HepG2 (cell line): ENCODE data around the gene PDGFB. TPM values are rescaled to one million over a fixed set of nuclear protein-coding genes. Genes with fewer than 3 reads are reported as not detected.
A peak's percentile ranks its signal among the peaks of the same experiment; 100 is the strongest.

ENCODE experiments used
- GATAD2A ChIP-seq: IDR thresholded peaks from 2 replicates; pipeline ENCODE4 v1.6.1; 2016
- GZF1 ChIP-seq: sonication (generic); formaldehyde crosslinking; IDR thresholded peaks from 2 replicates; pipeline ENCODE4 v1.5.1; 2020; ENCODE audit warnings: mild to moderate bottlenecking, missing genetic modification reagents
- HNRNPK ChIP-seq: fragments of 200-400 bp; formaldehyde crosslinking; IDR thresholded peaks from 2 replicates; pipeline ENCODE4 v1.6.1; 2018; ENCODE audit warnings: low read length, low read depth, moderate library complexity, mild to moderate bottlenecking; ENCODE audit not compliant: poor library complexity, severe bottlenecking
- HNRNPLL ChIP-seq: fragments of 200-400 bp; formaldehyde crosslinking; IDR thresholded peaks from 2 replicates; pipeline ENCODE4 v1.6.1; 2017; ENCODE audit warnings: mild to moderate bottlenecking, low read depth, low read length; ENCODE audit not compliant: poor library complexity, severe bottlenecking
- HOXA7 ChIP-seq: sonication (generic); formaldehyde crosslinking; IDR thresholded peaks from 2 replicates; pipeline ENCODE4 v1.8.1; 2022; ENCODE audit warnings: mild to moderate bottlenecking, missing genetic modification reagents, moderate library complexity
- MIXL1 ChIP-seq: IDR thresholded peaks from 2 replicates; pipeline ENCODE4 v1.6.1; 2016
- PAX8 ChIP-seq: sonication (generic); formaldehyde crosslinking; IDR thresholded peaks from 2 replicates; pipeline ENCODE4 v1.8.0; 2022; ENCODE audit warnings: mild to moderate bottlenecking, missing genetic modification reagents, borderline replicate concordance
- POLR2AphosphoS2 ChIP-seq: IDR thresholded peaks from 2 replicates; pipeline ENCODE4 v1.6.1; 2011; ENCODE audit warnings: low read depth, low read length, improper control_type of control experiment
- RFX1 ChIP-seq: fragments of 450-650 bp; IDR thresholded peaks from 2 replicates; pipeline ENCODE4 v1.6.1; 2017
- SPEN ChIP-seq: sonication (generic); formaldehyde crosslinking; IDR thresholded peaks from 2 replicates; pipeline ENCODE4 v1.5.1; 2020; ENCODE audit warnings: low read depth, mild to moderate bottlenecking, missing genetic modification reagents
- TBL1XR1 ChIP-seq: fragments of 150-350 bp; IDR thresholded peaks from 2 replicates; pipeline ENCODE4 v1.6.1; 2014; ENCODE audit warnings: borderline replicate concordance, low read length; ENCODE audit not compliant: partially characterized antibody
- TMF1 ChIP-seq: sonication (generic); formaldehyde crosslinking; IDR thresholded peaks from 2 replicates; pipeline ENCODE4 v1.8.1; 2022; ENCODE audit warnings: low read depth, missing genetic modification reagents
- WIZ ChIP-seq: sonication (generic); formaldehyde crosslinking; IDR thresholded peaks from 2 replicates; pipeline ENCODE4 v1.5.1; 2020; ENCODE audit warnings: mild to moderate bottlenecking, missing genetic modification reagents
- ZBTB38 ChIP-seq: sonication (generic); formaldehyde crosslinking; IDR thresholded peaks from 2 replicates; pipeline ENCODE4 v1.5.1; 2020; ENCODE audit warnings: mild to moderate bottlenecking, missing genetic modification reagents
- ZBTB42 ChIP-seq: sonication (generic); formaldehyde crosslinking; IDR thresholded peaks from 2 replicates; pipeline ENCODE4 v1.5.0; 2020; ENCODE audit warnings: mild to moderate bottlenecking, missing genetic modification reagents
- ZFP62 ChIP-seq: sonication (generic); formaldehyde crosslinking; IDR thresholded peaks from 2 replicates; pipeline ENCODE4 v1.4.0; 2020; ENCODE audit warnings: missing genetic modification reagents
- ZMYM3 ChIP-seq: sonication (generic); formaldehyde crosslinking; IDR thresholded peaks from 2 replicates; pipeline ENCODE4 v1.5.1; 2020; ENCODE audit warnings: mild to moderate bottlenecking, missing genetic modification reagents
- ZNF225 ChIP-seq: sonication (generic); formaldehyde crosslinking; IDR thresholded peaks from 2 replicates; pipeline ENCODE4 v1.4.0; 2020; ENCODE audit warnings: mild to moderate bottlenecking, missing genetic modification reagents
- ZNF234 ChIP-seq: sonication (generic); formaldehyde crosslinking; conservative IDR thresholded peaks from 2 replicates; pipeline ENCODE4 v1.5.1; 2020; ENCODE audit warnings: mild to moderate bottlenecking, missing genetic modification reagents
- ZNF24 ChIP-seq: fragments of 450-650 bp; IDR thresholded peaks from 2 replicates; pipeline ENCODE4 v1.6.1; 2017; ENCODE audit warnings: antibody characterized with exemption, mild to moderate bottlenecking
- ZNF468 ChIP-seq: sonication (generic); formaldehyde crosslinking; IDR thresholded peaks from 2 replicates; pipeline ENCODE4 v1.8.0; 2022; ENCODE audit warnings: mild to moderate bottlenecking, moderate library complexity, missing genetic modification reagents
- ZNF652 ChIP-seq: IDR thresholded peaks from 2 replicates; pipeline ENCODE4 v1.6.1; 2016; ENCODE audit warnings: low read depth, borderline replicate concordance
- ZNF713 ChIP-seq: sonication (generic); formaldehyde crosslinking; IDR thresholded peaks from 2 replicates; pipeline ENCODE4 v1.4.0; 2020; ENCODE audit warnings: mild to moderate bottlenecking, missing genetic modification reagents
- ZNF761 ChIP-seq: sonication (generic); formaldehyde crosslinking; conservative IDR thresholded peaks from 2 replicates; pipeline ENCODE4 v1.4.0; 2020; ENCODE audit warnings: mild to moderate bottlenecking, missing genetic modification reagents
- ZNF777 ChIP-seq: sonication (generic); formaldehyde crosslinking; IDR thresholded peaks from 2 replicates; pipeline ENCODE4 v1.4.0; 2020; ENCODE audit warnings: missing genetic modification reagents
- ZSCAN9 ChIP-seq: IDR thresholded peaks from 2 replicates; pipeline ENCODE4 v1.6.1; 2016; ENCODE audit warnings: borderline replicate concordance
- polyA plus RNA-seq, 8 experiments: library from polyadenylated mRNA; depleted of rRNA in 3 of 8; stranded (reverse) in 7 of 8; unstranded in 1 of 8; fragments of >200 nt; fragmentation: Illumina TruSeq in 4 of 8; extraction: Trizol in 4 of 8; gene quantifications; 2 replicates each; pipeline versions ENCODE4 v1.2.1 to v1.2.3, GENCODE V29; 2011 to 2016; ENCODE audit warnings: low read depth in 4 of 8, missing spikeins in 1 of 8, mixed read lengths in 1 of 8; ENCODE audit not compliant: insufficient read depth in 1 of 8
- total RNA-seq, 5 experiments: library from RNA; depleted of rRNA; stranded (reverse); fragments of >200 nt; fragmentation: Illumina TruSeq; extraction: Trizol; gene quantifications; 2 replicates each; pipeline ENCODE4 v1.2.3, GENCODE V29; 2016; ENCODE audit warnings: low read depth in 1 of 5
- TF ChIP-seq, protein P1 (sequence below): sonication (generic); formaldehyde crosslinking; IDR thresholded peaks from 2 replicates; pipeline ENCODE4 v1.4.0; 2020; ENCODE audit warnings: missing genetic modification reagents
- TF ChIP-seq, protein P2 (sequence below): sonication (generic); formaldehyde crosslinking; IDR thresholded peaks from 2 replicates; pipeline ENCODE4 v1.8.1; 2023; ENCODE audit warnings: mild to moderate bottlenecking, inconsistent platforms, moderate library complexity, missing genetic modification reagents, borderline replicate concordance
- TF ChIP-seq, protein P3 (sequence below): sonication (generic); formaldehyde crosslinking; IDR thresholded peaks from 2 replicates; pipeline ENCODE4 v1.8.0; 2022; ENCODE audit warnings: mild to moderate bottlenecking, missing genetic modification reagents, moderate library complexity

The PDGFB gene
- total and polyA plus RNA-seq, 2 of the 13 experiments (the other 11 are each of a cell fraction or from before 2014, with no cell fraction given), result 1.4 to 10.1 TPM

DNA sequence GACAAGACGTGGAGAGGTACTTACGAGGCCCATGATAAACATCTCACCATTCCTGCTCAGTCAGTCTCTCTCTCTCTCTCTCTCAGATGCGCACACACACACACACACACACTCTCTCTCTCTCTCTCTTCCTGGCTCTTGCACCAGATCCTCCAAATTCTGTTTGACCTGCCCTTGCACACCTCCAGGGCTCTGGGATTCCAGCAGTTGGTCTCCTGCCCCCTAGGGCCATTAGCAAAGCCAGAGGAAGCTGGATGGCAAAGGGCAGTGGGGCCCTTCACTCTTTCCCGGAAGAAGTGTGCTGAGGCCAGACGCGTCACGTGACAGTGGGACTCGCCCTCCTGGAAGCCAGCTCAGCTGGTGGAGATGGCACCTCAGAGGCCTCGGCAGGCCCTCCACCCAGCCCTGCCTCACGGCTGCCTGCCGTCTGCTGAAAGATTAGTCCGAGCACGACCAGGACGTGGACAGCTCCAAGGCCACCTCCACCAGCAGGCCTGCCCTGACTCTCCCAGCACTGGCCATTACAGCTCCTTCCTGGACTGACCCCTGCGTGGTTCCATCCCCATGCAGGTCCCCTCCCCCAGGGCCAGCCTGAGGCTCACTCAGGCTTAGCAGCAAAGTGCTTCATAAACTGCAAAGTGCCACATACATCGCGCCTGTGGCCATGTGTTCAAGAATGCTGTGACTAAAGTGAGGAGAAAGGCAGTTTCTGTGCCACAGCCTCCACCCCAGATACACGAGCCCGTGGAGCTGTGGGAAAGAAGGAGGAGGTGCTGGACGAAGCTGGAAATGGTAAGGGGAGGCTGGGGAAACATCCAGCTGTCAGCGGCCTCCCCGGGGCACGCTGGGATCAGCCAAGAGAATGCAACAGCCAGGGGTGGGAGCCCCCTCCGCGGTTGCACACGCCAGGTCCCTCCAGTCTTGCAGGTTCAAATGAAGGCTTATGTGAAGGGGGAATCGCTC, 3.7 kb downstream of the PDGFB start (continued):
- TF ChIP-seq, protein P1, sequence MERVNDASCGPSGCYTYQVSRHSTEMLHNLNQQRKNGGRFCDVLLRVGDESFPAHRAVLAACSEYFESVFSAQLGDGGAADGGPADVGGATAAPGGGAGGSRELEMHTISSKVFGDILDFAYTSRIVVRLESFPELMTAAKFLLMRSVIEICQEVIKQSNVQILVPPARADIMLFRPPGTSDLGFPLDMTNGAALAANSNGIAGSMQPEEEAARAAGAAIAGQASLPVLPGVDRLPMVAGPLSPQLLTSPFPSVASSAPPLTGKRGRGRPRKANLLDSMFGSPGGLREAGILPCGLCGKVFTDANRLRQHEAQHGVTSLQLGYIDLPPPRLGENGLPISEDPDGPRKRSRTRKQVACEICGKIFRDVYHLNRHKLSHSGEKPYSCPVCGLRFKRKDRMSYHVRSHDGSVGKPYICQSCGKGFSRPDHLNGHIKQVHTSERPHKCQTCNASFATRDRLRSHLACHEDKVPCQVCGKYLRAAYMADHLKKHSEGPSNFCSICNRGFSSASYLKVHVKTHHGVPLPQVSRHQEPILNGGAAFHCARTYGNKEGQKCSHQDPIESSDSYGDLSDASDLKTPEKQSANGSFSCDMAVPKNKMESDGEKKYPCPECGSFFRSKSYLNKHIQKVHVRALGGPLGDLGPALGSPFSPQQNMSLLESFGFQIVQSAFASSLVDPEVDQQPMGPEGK, result peak; percentile 83
- no peak for TF ChIP-seq ZNF761 (CRISPR knock-in tag)
- no peak for TF ChIP-seq WIZ (CRISPR knock-in tag)
- peak; percentile 84 for TF ChIP-seq GATAD2A (CRISPR knock-in tag)
- no peak for TF ChIP-seq TMF1
- no peak for TF ChIP-seq HNRNPLL
- TF ChIP-seq, protein P2, sequence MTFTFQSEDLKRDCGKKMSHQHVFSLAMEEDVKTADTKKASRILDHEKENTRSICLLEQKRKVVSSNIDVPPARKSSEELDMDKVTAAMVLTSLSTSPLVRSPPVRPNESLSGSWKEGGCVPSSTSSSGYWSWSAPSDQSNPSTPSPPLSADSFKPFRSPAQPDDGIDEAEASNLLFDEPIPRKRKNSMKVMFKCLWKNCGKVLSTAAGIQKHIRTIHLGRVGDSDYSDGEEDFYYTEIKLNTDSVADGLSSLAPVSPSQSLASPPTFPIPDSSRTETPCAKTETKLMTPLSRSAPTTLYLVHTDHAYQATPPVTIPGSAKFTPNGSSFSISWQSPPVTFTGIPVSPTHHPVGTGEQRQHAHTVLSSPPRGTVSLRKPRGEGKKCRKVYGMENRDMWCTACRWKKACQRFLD (CRISPR knock-in tag), result 0 out of 2 replicates have a peak, but pooled peaks have one; percentile 45
- TF ChIP-seq ZMYM3, result peak; percentile 75
- TF ChIP-seq, protein P3, sequence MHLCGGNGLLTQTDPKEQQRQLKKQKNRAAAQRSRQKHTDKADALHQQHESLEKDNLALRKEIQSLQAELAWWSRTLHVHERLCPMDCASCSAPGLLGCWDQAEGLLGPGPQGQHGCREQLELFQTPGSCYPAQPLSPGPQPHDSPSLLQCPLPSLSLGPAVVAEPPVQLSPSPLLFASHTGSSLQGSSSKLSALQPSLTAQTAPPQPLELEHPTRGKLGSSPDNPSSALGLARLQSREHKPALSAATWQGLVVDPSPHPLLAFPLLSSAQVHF, result no peak
- peak; percentile 51 for TF ChIP-seq ZNF225 (CRISPR knock-in tag)
- TF ChIP-seq RFX1, result no peak
- TF ChIP-seq SPEN, result peak; percentile 69; the same call in 1 of the 2 replicates
- TF ChIP-seq TBL1XR1, result peak; percentile 56
- TF ChIP-seq ZNF777 (CRISPR knock-in tag), result no peak
- TF ChIP-seq ZNF24, result no peak
- peak; percentile 95 for TF ChIP-seq ZSCAN9
- TF ChIP-seq ZNF713 (CRISPR knock-in tag), result no peak
- 0 out of 2 replicates have a peak, but pooled peaks have one; percentile 59 for TF ChIP-seq ZNF652 (CRISPR knock-in tag)
- TF ChIP-seq ZBTB42 (CRISPR knock-in tag), result no peak
- 0 out of 2 replicates have a peak, but pooled peaks have one; percentile 51 for TF ChIP-seq ZNF234 (CRISPR knock-in tag)
- 0 out of 2 replicates have a peak, but pooled peaks have one; percentile 57 for TF ChIP-seq MIXL1 (CRISPR knock-in tag)
- peak; percentile 41; the same call in 1 of the 2 replicates for TF ChIP-seq ZBTB38 (CRISPR knock-in tag)
- no peak for TF ChIP-seq GZF1
- TF ChIP-seq ZFP62 (CRISPR knock-in tag), result no peak
- no peak for TF ChIP-seq ZNF468 (CRISPR knock-in tag)
- TF ChIP-seq POLR2AphosphoS2, result no peak
- TF ChIP-seq PAX8, result no peak; the same call in 1 of the 2 replicates
- TF ChIP-seq HNRNPK, result no peak
- TF ChIP-seq HOXA7, result no peak
